ENCODE measurements around the gene MALRD1.

MALRD1 gene

DNA sequence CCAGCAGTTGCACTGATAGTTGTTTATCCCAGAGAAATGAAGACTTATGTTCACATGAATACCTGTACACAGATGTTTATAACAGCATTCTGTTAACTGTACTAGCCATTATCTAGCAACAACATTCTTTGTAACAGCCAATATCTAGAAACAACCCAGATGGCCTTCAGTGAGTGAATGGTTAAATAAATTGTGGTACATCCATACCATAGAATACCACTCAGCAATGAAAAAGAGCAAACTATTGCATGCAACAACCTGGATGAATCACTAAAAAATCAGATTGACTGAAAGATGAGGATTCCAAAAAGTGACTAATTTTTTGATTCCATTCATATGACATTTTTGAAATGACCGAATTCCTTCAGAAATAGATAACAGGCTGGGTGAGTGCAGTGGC lies 360.3 kb downstream of the MALRD1 start:
- DNase-seq, result no peak

DNA sequence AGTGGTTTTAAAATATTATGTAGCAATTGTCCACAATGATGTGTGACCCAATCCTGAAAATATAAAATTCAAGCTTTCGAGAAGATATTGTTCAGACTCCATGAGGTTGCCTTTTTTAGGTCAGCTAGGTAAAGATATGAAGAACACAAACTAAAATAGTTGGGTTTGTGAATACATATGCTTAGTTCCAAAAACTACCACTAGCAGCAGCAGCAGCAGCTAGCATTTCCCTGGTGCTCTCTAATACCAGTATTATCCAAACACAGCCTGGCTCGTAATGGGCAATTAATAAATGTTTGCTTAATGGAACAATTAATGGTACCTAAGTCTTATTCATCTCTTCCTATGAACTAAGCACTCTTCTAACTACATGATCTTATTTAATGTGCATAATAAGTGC lies 362.5 kb downstream of the MALRD1 start:
- no peak for DNase-seq

DNA sequence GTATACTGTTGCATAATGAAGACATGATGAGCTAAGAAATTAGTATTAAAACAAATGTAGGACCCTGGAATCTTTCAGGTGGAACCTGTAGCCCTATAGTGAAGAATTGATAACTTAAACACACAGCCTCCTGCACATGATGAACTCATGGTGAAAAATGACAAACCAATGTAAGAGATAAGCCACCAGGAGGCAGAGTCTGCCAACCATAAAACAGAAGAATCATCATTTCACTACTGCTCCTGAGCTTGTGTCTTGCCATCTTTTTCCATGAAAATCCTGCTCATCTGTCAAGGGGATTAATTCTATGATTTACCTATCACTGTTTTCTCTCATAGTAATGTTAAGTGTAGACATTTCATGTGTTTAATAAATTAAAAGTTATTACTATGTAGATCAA lies 363.9 kb downstream of the MALRD1 start:
- no peak for DNase-seq

DNA sequence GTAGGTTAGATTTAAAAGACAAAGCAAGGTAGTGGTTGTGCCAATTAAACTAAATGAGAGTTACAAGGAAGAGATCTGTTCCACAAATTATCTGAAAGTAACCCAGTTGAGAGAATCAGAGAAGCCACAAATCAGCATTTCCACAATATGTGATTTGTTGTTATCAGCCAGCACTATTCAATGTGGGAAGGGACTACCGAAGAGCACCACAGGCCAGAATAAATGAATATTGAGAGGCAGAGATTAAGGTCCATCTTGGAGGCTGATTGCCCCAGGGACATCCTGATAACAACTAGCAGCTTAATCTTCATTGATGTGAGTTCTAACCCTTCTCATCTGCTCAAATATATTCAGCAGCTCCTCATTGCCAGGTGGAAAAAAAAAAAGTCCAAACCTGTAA lies 367.6 kb downstream of the MALRD1 start:
- no peak for DNase-seq

DNA sequence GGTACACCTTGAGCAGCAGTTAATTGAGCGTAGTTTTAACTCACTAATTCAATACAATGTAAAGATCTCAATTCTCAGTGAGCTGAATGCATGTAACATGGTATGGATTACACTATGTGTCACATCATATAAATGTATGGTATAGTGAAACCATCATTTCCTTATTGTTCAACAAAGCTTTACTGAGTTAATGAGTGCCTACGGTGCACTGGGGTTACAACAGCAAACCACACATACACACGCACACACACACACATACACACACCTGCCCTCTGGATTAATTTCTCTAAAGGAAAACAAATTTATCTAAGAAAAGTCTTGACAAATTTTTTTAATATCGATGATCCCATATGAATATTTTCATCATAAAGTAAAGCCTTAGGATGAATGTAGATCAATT lies 369.1 kb downstream of the MALRD1 start:
- DNase-seq, result no peak

DNA sequence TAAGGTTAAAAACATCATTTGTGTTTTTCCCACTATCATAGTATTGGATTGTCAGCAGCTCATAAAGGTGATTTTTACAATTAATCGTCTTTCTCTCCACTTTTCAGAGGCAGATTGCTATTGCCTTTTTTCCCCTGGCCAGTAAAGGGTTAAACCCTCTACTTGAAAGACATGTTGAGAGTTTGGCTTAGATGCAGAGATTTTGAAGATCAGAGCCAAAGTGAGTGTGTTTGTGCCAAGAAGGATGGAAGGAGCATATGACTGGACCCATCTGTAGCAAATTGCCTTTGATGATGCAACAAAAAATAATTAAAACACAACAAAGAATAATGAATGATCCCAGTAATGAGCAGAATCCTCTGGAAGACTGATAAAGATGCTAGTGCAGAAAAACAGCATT lies 373.1 kb downstream of the MALRD1 start:
- no peak for DNase-seq

DNA sequence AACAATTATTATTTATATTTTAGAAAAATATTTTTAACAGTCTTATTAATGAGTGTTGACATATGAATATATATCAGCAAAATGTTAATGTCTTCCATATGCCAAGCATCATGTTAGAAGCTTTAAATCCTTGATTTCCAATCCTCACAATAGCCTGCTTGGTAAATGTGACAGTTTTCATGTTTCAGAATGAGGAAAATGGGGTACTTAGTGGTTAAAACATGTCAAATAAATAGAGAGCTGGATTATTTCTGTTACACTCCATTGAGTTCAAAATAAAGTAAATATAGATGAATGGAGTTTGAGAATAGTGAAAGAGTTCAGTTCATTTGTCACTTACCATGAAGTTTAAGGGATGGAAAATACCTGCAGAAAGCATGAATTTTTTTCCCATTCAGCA lies 377.4 kb downstream of the MALRD1 start:
- DNase-seq, result no peak

DNA sequence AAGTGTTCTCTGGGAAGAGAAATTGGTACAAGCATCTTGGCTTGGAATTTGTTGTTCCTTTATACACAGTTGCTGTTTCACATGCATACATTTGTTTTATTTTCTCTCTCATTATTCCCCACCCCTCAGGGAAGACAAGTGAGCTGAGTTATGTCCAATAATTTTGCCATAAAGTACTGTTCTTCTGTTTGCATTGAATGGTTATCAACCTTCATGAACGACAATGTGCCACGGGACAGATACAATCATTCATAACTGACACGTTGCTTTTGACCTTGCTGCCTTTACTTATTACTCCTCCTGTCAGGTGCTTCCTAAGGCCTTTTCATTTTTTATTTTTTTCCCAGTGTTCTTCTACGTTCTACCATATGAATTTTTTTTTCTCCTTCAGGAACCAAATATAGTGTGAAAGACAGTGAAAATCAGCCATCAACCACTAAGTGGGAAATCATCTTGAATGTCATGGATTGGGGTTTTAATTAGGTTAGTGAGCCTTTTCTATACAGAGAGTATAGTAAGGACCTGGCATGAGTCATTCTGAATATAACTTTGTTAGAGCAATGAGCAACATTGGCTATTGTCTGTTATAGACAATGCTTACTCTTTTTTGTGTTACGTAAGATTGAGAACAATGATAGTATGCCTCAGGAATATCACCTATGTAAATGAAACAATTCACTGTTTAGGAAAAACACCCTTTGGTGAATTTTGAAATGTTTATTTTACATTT lies 383.2 kb downstream of the MALRD1 start:
- DNase-seq, result no peak

DNA sequence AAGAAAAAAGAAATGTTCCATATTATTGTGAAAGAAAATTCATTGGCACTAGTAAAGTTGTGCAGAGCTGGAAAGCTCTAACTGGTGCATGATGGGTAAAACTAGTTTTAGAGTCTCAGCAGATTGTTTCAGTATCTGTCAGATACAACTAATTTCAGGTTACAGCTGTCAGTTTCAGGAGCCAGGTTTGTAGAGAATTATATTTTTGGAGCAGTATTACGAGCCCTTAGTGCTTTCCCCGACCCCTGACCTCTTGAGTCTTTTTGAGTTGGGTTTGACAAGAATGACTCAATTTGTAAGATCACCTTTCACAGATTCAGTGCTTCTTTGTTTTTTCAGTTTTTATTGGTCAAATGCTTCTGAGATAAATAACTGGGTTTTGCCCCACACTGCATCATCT lies 401.3 kb downstream of the MALRD1 start:
- DNase-seq, result no peak

DNA sequence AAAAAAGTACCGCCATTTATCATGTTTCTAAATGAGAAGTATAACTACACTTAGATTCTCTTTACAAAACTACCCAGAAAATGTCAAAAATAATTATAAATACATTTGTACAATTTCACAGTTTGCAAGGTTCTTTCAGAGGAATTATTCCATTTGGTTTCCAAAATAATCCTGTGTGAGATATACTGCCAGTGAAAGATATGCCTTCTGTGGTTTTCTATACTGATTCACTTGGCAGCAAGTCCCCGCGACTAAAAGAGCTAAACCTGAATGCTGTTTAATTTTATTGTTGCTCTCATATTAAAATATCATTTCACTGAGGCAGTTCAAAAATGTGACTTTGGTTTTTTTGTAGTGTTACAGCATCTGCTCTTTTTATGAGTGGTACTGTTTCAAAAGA lies 402.8 kb downstream of the MALRD1 start:
- DNase-seq, result no peak

DNA sequence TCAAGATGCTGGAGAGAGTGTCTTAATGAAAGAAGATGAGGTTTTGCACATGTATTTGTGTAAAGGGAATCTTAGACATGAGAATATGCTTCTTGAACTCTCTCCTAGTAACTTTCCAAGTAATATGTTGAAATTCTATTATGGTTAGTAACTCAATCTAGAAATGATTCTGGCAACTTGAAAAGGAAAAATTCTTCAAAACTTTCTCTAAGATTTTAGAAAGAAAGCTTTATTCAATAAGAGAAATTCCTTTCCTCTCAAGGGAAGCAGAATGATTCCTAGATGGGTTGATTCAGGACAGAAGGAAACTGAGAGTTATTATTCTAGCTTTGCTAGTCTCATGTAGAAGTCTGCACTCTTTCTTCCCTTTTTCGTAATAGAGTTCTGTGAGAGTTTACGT lies 403.3 kb downstream of the MALRD1 start:
- DNase-seq, result no peak

DNA sequence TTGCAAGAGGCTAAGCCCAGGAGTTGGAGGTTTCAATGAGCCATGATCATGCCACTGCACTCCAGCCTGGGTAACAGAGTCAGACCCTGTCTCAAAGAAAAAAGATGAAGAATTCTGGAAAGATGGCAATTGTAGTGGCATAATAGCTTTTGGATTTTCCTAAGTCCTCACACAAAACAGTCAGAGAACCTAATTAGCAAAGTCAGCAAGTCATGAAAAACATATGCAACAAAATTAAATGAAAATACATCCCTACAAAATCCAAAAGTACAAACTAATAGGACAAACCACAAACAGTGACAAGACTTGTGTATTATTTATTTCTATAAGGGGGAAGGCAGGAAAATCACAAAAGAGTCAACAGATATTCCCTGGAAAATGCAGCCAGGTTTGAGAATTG lies 405.4 kb downstream of the MALRD1 start:
- DNase-seq, result no peak

DNA sequence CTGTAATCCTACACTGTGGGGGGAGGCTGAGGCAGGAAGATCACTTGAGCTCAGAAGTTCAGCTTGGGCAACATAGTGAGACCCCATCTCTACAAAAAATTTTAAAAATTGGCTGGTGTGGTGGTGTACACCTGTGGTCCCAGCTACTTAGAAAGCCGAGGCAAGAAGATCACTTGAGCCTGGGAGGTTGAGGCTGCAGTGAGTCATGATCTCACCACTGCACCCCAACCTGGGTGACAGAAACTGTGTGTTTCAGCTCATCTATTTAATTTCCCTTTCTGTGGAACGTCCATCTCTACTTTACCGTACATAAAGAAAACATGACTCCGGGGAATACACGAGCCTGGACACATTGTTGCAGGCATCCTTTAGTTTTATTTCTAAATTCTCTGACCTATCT lies 413.0 kb downstream of the MALRD1 start:
- DNase-seq, result no peak

DNA sequence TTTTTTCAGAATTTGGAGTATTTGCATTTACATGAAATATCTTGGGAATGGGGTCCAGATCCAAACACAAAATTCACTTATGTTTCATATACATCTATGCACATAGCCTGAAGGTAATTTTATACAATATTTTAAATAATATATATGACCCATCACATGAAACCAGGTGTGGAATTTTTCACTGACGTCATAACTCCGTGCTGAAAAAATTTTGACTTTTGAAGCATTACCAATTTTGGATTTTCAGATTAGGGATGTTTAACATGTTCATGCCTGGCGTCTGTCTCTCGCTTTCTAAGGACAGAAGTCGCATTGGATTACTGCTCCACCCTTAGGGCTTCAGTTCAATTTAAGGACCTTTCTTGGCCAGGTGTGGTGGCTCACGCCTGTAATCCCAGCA lies 418.1 kb downstream of the MALRD1 start:
- DNase-seq, result no peak

DNA sequence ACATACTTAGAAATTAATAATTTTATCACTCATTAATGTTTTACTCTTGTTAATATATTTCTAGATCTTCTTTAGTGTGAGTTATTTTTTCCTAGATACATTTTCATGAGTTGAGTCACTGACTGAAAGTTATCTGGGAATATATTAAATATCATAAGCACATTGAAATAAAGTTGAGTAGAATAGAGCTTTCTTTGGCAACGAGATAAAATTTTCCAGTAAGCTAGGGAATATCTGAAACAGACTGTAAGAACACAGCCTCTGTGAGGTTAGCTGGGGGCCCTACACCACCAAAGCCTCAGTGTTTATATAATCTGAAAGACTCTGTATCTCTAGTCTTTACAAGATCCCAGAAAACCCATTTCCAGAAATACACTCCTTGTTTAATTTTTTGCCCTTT lies 419.8 kb downstream of the MALRD1 start:
- no peak for DNase-seq

DNA sequence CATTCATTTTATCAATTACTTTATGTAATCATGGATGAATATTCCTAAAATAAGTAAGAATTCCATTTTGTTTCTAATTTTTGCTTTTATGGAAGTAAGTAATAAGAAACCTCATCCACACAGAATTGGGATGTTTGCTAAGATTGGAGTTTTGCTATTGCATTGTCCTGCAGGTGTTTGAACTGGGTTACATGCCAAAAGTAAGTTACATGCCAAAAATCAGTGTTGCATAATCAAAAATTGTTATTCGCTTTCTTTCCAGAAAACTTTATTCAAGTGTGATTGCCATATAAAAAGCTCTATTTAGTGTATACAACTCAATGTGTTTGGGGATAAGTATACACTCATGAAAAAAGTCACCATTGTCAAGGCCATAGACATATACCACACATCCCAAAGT lies 420.9 kb downstream of the MALRD1 start:
- no peak for DNase-seq

DNA sequence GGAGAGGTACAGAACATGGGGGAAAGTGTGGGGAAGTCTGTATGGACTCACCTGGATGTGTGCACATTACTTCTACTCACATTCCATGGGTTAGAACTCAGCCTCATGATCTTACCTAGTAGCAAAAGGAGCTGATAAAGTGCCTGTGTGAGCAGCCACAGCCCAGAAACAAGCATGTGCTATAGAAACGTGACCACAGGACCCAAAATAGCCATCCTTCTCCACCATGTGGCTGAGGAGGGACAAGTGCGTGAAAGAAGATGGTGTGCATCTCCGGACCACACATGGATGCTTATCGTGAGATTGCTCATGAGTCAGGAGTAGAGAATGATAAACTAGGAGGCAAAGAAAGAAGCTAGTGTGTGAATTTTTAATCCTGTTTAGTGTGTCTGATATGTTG lies 431.3 kb downstream of the MALRD1 start:
- no peak for DNase-seq

DNA sequence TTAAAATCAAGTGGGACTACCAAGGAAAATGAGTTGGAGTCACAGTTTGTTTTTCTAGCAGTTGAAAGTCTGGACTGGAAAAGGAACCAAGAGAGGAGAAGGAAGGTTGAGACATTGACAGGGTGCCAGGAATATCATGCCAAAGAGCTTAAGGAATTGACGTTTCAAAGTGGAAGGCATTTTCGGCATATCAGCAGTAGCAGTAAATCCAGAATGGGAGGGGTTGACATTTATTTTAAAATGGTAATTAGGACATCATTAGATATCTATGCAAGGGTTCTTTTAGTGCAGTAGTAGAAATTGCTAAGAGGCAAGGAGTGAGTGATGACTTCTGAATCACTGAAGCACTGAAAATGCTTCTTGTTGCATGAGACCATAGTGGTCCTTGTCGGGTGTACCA lies 431.8 kb downstream of the MALRD1 start:
- no peak for DNase-seq

DNA sequence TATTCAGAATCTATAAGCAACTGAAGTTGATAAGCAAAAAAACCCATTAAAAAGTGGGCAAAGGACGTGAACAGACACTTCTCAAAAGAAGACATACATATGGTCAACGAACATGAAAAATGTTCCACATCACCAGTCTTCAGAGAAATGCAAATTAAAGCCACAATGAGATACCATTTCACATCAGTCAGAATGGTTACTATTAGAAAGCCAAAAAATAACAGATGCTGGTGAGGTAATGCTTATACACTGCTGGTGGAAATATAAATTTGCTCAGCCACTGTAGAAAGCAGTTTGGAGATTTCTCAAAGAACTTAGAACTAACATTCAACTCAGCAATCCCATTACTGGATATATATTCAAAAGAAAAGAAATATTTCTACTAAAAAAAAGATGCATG lies 434.8 kb downstream of the MALRD1 start:
- DNase-seq, result no peak

DNA sequence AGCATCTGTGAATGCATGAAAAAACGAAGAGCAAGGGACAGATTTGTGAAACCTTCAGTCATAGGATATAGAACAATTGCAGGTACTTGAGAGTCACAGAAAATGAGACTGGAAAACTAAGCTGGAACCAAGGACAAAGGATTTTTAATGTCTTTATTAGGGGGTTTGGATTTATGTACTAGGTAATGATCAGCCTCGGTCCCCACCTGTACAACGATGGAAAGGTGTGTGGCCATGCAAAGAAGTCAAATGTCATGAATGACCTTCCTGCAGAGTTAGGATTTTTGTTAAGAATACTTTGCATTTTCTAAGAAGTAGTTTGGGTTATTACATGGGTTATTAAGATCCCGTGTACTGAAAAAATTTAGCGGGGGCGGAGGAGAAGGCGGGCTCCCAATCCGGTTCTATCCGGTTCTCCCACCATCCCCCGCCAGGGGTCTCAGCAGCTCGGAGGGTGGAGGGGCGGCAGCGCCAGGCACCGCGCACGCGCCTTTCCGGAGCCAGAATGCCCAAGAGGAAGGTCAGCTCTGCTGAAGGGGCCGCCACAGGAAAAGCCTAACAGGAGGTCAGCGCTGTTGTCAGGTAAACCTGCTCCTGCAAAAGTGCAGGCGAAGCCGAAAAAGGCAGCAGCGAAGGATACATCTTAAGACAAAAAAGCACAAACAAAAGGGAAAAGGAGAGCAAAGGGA lies 440.1 kb downstream of the MALRD1 start:
- no peak for DNase-seq

DNA sequence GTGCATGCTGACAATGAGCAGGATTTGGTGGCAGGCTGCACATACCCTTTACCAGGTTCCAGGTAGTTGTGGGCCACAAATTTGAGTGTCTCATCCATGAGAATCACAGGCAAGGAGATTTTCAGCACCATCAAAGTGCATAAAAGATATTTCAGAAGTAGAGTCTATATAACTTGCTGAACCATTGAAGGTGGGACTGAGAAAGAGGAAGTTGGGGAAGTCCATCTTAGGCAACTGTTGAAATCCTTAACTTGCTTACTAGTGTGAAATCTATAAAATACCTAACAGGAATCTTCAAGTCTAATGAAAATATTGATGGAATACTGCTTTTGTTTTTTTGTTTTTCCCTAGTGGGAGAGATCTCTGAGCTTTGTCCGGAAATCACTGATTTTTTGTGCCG lies 442.6 kb downstream of the MALRD1 start:
- no peak for DNase-seq

DNA sequence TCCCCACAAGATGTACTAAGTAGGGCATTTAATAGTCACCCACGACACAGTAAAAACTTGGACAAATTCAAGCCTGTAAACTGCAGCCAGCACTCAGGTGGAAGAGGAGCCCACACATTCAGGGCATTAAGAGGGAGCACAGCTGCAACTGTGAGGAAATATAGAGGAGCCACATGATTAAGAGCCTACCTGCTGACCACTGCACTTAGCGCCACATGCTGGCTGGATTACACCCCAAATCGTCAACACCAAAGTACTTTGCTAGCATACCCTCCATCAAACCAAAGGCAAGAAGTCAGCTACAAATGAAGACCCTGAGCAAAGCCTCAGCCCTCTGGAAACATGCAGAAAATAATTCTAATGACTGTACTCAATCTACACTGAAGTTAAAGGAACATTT lies 445.3 kb downstream of the MALRD1 start:
- DNase-seq, result no peak

DNA sequence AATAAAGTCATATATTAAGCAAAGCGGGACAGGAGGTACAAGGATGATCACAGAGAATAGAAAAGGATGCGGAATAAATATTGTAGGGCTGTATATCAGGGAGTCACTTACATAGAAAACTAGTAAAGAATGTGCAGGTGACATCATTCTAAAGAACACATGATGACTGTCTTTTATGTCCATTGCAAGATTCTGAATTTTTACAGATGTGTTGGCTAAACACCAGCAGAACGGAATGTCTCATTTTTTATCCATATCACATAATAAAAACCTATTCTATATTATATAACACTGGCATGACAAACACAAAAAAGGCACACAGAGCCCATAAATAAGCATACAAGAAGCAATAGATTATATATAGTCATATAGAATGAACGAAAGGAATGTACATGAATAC lies 448.4 kb downstream of the MALRD1 start:
- DNase-seq, result no peak

DNA sequence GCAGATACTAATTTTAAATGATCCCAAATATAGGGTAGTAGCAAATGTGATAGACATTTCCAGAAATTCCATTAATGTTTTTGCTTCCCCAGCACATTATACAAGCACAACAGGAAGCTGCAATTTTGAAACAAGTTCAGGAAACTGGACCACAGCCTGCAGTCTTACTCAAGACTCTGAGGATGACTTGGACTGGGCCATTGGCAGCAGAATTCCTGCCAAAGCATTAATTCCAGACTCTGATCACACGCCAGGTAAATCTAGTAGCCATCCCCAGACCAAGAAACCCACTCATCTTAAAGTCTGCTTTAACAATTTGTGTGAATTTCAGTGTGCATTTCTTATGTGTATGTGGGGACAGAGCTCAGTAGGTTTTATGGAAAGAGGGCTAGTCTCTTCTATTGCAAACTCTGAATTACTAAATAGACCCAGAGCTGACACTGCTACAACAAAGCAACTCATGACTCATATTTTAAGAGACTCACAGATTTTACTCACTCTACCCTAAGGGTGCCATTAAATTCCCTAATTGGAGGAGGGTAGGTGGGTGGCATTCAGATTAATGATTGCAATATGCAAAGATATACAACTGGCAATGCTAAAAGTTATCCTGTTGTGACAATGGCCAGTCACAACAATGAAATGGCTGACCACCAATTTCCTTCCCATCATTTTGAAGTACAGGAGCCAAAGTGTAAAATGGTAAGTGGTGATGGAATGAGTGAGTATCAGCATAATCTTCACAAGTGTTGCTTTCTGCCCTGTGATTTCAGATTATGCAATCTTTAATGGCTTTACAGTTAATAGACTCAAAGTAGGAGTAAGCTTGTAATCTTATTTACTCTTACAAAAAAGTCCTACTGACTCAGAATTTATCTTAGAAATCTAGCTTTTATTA lies 450.0 kb downstream of the MALRD1 start:
- DNase-seq, result no peak
